ENCODE measurements around the gene KIFAP3.

DNA sequence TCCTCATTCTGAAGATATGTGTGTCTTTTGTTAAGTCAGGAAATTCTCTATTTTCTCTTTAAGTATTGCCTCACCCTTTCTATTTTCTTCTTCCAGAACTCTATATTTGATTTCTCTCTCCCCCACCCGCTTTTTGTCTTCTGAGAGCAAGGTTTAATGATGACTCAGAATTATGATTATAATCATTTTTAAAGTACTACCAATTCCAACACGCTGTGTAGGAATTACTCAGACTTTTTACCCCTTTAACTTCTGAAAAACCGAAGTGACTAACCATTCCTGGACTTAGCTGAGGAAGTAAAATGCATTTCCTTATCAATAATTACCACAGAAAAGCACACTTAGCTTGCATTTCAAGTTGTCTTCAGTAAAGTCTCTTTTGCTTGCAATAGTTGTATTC lies 160.0 kb downstream of the KIFAP3 start:
- TF ChIP-seq, protein P1, sequence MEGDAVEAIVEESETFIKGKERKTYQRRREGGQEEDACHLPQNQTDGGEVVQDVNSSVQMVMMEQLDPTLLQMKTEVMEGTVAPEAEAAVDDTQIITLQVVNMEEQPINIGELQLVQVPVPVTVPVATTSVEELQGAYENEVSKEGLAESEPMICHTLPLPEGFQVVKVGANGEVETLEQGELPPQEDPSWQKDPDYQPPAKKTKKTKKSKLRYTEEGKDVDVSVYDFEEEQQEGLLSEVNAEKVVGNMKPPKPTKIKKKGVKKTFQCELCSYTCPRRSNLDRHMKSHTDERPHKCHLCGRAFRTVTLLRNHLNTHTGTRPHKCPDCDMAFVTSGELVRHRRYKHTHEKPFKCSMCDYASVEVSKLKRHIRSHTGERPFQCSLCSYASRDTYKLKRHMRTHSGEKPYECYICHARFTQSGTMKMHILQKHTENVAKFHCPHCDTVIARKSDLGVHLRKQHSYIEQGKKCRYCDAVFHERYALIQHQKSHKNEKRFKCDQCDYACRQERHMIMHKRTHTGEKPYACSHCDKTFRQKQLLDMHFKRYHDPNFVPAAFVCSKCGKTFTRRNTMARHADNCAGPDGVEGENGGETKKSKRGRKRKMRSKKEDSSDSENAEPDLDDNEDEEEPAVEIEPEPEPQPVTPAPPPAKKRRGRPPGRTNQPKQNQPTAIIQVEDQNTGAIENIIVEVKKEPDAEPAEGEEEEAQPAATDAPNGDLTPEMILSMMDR (IDR thresholded peaks at IDR 0.05; ENCODE audit: control extremely low read depth in 1 of 3, insufficient read depth in 1 of 3, low read depth in 1 of 3, low read length in 3 of 3), result no peak
- TF ChIP-seq GABPA (IDR thresholded peaks at IDR 0.05; ENCODE audit: borderline replicate concordance, insufficient read depth, low read length) (no peak), NRF1 (IDR thresholded peaks at IDR 0.05; ENCODE audit: low read depth, low read length) (no peak), ZNF274 (IDR thresholded peaks at IDR 0.05; ENCODE audit: borderline replicate concordance, extremely low read depth, low read length) (no peak), KDM1A (IDR thresholded peaks at IDR 0.05; ENCODE audit: borderline replicate concordance, low read length) (no peak), EZH2 (IDR thresholded peaks at IDR 0.05; ENCODE audit: low read depth, low read length, severe bottlenecking) (no peak), POLR2A (IDR thresholded peaks at IDR 0.05; ENCODE audit: control extremely low read depth in 1 of 2, low read depth in 2 of 2, low read length in 2 of 2) (no peak), TAF1 (IDR thresholded peaks at IDR 0.05; ENCODE audit: low read depth, low read length) (no peak)

Data from H1 (cell line).